HEK293 (cell line): ENCODE data around the gene KLC3.

Experiments used
- CTCF ChIA-PET: fragments of 350-600 bp; formaldehyde crosslinking; extraction: SDS; loops from one replicate; lab custom pipeline; 2021; ENCODE audit warnings: antibody characterized with exemption; lab: Yijun Ruan, JAX
- POLR2A ChIA-PET: fragments of 300-600 bp; formaldehyde crosslinking; extraction: SDS; loops from one replicate; lab custom pipeline; 2020; ENCODE audit warnings: antibody characterized with exemption, inconsistent platforms; lab: Yijun Ruan, JAX
- H3K27ac ChIP-seq: fragments of 200-500 bp; sonication (Bioruptor generic); 2 replicates; pipeline ENCODE4 v1.5.1; 2014; ENCODE audit warnings: low read depth, low read length, control low read depth, inconsistent platforms; ENCODE audit errors: extremely low read depth
- H3K36me3 ChIP-seq, 2 experiments: fragments of 200-500 bp in 1 of 2; sonication (Bioruptor generic) in 1 of 2; 1 replicate in 1 of 2; 2 replicates in 1 of 2; pipeline ENCODE4 v1.5.1; 2014 to 2017; ENCODE audit warnings: inconsistent platforms in 2 of 2, low read length in 2 of 2; ENCODE audit not compliant: control insufficient read depth in 2 of 2, insufficient read depth in 1 of 2
- H3K4me1 ChIP-seq: fragments of 200-500 bp; sonication (Bioruptor generic); 2 replicates; pipeline ENCODE4 v1.5.1; 2014; ENCODE audit warnings: mild to moderate bottlenecking, low read length, inconsistent platforms; ENCODE audit not compliant: control insufficient read depth, insufficient read depth
- H3K4me3 ChIP-seq: 2 replicates; pipeline ENCODE4 v1.5.1; 2011; ENCODE audit warnings: low read depth, mild to moderate bottlenecking, control low read depth, low read length, moderate library complexity
- H3K9me3 ChIP-seq: fragments of 200-500 bp; sonication (Bioruptor generic); 2 replicates; pipeline ENCODE4 v1.5.1; 2014; ENCODE audit warnings: low read depth, low read length, inconsistent platforms; ENCODE audit not compliant: control insufficient read depth, insufficient read depth
- BCL11A ChIP-seq: fragments of 450-650 bp; formaldehyde crosslinking; IDR thresholded peaks from 2 replicates; pipeline ENCODE4 v1.5.1; 2016; ENCODE audit warnings: low read depth, missing biosample characterization, missing genetic modification characterization
- EGR2 ChIP-seq: fragments of 450-650 bp; formaldehyde crosslinking; IDR thresholded peaks from 2 replicates; pipeline ENCODE4 v1.5.1; 2016; ENCODE audit warnings: low read depth, missing biosample characterization, missing genetic modification characterization
- GFI1B ChIP-seq: fragments of 450-650 bp; formaldehyde crosslinking; IDR thresholded peaks from 2 replicates; pipeline ENCODE4 v1.5.1; 2016; ENCODE audit warnings: missing biosample characterization, missing genetic modification characterization
- GLIS2 ChIP-seq: fragments of 450-650 bp; formaldehyde crosslinking; IDR thresholded peaks from 2 replicates; pipeline ENCODE4 v1.5.1; 2016; ENCODE audit warnings: missing biosample characterization, missing genetic modification characterization
- HOXC10 ChIP-seq: sonication (generic); formaldehyde crosslinking; IDR thresholded peaks from 2 replicates; pipeline ENCODE4 v1.8.1; 2023; ENCODE audit warnings: mild to moderate bottlenecking, missing genetic modification reagents
- KLF1 ChIP-seq: fragments of 450-650 bp; formaldehyde crosslinking; IDR thresholded peaks from 2 replicates; pipeline ENCODE4 v1.5.1; 2016; ENCODE audit warnings: missing biosample characterization, missing genetic modification characterization
- PRDM1 ChIP-seq: fragments of 450-650 bp; formaldehyde crosslinking; IDR thresholded peaks from 2 replicates; pipeline ENCODE4; 2016; ENCODE audit warnings: missing biosample characterization, missing genetic modification characterization
- SP3 ChIP-seq: fragments of 450-650 bp; formaldehyde crosslinking; IDR thresholded peaks from 2 replicates; pipeline ENCODE4 v1.5.1; 2016; ENCODE audit warnings: missing biosample characterization, missing genetic modification characterization
- SP7 ChIP-seq: fragments of 450-650 bp; formaldehyde crosslinking; IDR thresholded peaks from 2 replicates; pipeline ENCODE4 v1.5.1; 2016; ENCODE audit warnings: missing biosample characterization, missing genetic modification characterization
- ZBTB48 ChIP-seq: fragments of 450-650 bp; formaldehyde crosslinking; IDR thresholded peaks from 2 replicates; pipeline ENCODE4 v1.5.1; 2016; ENCODE audit warnings: missing biosample characterization, missing genetic modification characterization
- ZBTB49 ChIP-seq: fragments of 450-650 bp; formaldehyde crosslinking; IDR thresholded peaks from 2 replicates; pipeline ENCODE4 v1.5.1; 2016; ENCODE audit warnings: missing biosample characterization, missing genetic modification characterization, low read depth
- ZFP41 ChIP-seq: fragments of 450-650 bp; formaldehyde crosslinking; IDR thresholded peaks from 2 replicates; pipeline ENCODE4 v1.5.1; 2016; ENCODE audit warnings: missing biosample characterization, missing genetic modification characterization, borderline replicate concordance
- ZNF112 ChIP-seq: fragments of 450-650 bp; formaldehyde crosslinking; IDR thresholded peaks from 2 replicates; pipeline ENCODE4 v1.5.0; 2017; ENCODE audit warnings: missing biosample characterization, missing genetic modification characterization
- ZNF211 ChIP-seq: fragments of 450-650 bp; formaldehyde crosslinking; IDR thresholded peaks from 2 replicates; pipeline ENCODE4 v1.5.1; 2016; ENCODE audit warnings: low read depth, missing biosample characterization, missing genetic modification characterization
- ZNF26 ChIP-seq: fragments of 450-650 bp; formaldehyde crosslinking; IDR thresholded peaks from 2 replicates; pipeline ENCODE4 v1.5.1; 2016; ENCODE audit warnings: missing biosample characterization, missing genetic modification characterization
- ZNF274 ChIP-seq, 2 experiments: fragments of 200-500 bp in 1 of 2; fragments of 450-650 bp in 1 of 2; sonication (Bioruptor generic) in 1 of 2; formaldehyde crosslinking in 1 of 2; IDR thresholded peaks; 2 replicates each; pipeline versions ENCODE4 v1.5.1 to v1.6.1; 2014 to 2016; ENCODE audit warnings: borderline replicate concordance in 1 of 2, inconsistent platforms in 1 of 2, low read length in 1 of 2, missing biosample characterization in 1 of 2, missing genetic modification characterization in 1 of 2
- ZNF292 ChIP-seq: fragments of 450-650 bp; formaldehyde crosslinking; IDR thresholded peaks from 2 replicates; pipeline ENCODE4 v1.5.1; 2016; ENCODE audit warnings: low read depth, missing biosample characterization, missing genetic modification characterization, borderline replicate concordance
- ZNF302 ChIP-seq: fragments of 450-650 bp; formaldehyde crosslinking; IDR thresholded peaks from 2 replicates; pipeline ENCODE4 v1.5.1; 2016; ENCODE audit warnings: missing biosample characterization, missing genetic modification characterization, low read depth
- ZNF48 ChIP-seq: fragments of 450-650 bp; formaldehyde crosslinking; IDR thresholded peaks from 2 replicates; pipeline ENCODE4 v1.5.1; 2016; ENCODE audit warnings: missing biosample characterization, missing genetic modification characterization
- ZNF530 ChIP-seq: fragments of 450-650 bp; formaldehyde crosslinking; IDR thresholded peaks from 2 replicates; pipeline ENCODE4 v1.5.1; 2016; ENCODE audit warnings: low read depth, missing biosample characterization, missing genetic modification characterization
- ZNF560 ChIP-seq: fragments of 450-650 bp; formaldehyde crosslinking; IDR thresholded peaks from 2 replicates; pipeline ENCODE4 v1.5.1; 2017; ENCODE audit warnings: missing biosample characterization, missing genetic modification characterization, borderline replicate concordance
- ZNF600 ChIP-seq: fragments of 450-650 bp; formaldehyde crosslinking; IDR thresholded peaks from 2 replicates; pipeline ENCODE4 v1.5.1; 2016; ENCODE audit warnings: missing biosample characterization, missing genetic modification characterization
- ZNF621 ChIP-seq: fragments of 450-650 bp; formaldehyde crosslinking; IDR thresholded peaks from 2 replicates; pipeline ENCODE4 v1.5.1; 2017; ENCODE audit warnings: missing biosample characterization, missing genetic modification characterization
- ZNF664 ChIP-seq: fragments of 450-650 bp; formaldehyde crosslinking; IDR thresholded peaks from 2 replicates; pipeline ENCODE4 v1.5.1; 2016; ENCODE audit warnings: missing biosample characterization, missing genetic modification characterization
- ZNF670 ChIP-seq: fragments of 450-650 bp; formaldehyde crosslinking; IDR thresholded peaks from 2 replicates; pipeline ENCODE4 v1.5.1; 2016; ENCODE audit warnings: missing biosample characterization, missing genetic modification characterization, low read depth
- ZNF677 ChIP-seq: fragments of 450-650 bp; IDR thresholded peaks from 2 replicates; pipeline ENCODE4 v1.5.0; 2018; ENCODE audit warnings: missing biosample characterization, mild to moderate bottlenecking, missing genetic modification characterization, moderate library complexity
- ZNF76 ChIP-seq: fragments of 450-650 bp; formaldehyde crosslinking; IDR thresholded peaks from 2 replicates; pipeline ENCODE4; 2016; ENCODE audit warnings: low read depth, missing biosample characterization, missing genetic modification characterization, borderline replicate concordance
- ZNF768 ChIP-seq: fragments of 450-650 bp; formaldehyde crosslinking; IDR thresholded peaks from 2 replicates; pipeline ENCODE4 v1.5.1; 2018; ENCODE audit warnings: missing biosample characterization, mild to moderate bottlenecking, missing genetic modification characterization
- ZSCAN16 ChIP-seq: fragments of 450-650 bp; formaldehyde crosslinking; IDR thresholded peaks from 2 replicates; pipeline ENCODE4 v1.5.1; 2016; ENCODE audit warnings: missing biosample characterization, missing genetic modification characterization
- ZSCAN5A ChIP-seq: fragments of 450-650 bp; formaldehyde crosslinking; IDR thresholded peaks from 2 replicates; pipeline ENCODE4 v1.5.1; 2016; ENCODE audit warnings: missing biosample characterization, missing genetic modification characterization

Gene KLC3

GRCh38 chr19:45336696-45337251 lies 3.8 kb upstream of the KLC3 start:
- CTCF ChIA-PET = interaction anchor here (0.6 to 2.8 kb wide), 3 partner anchors 17 to 433 kb away, joined by 3 to 15 read pairs (median 9); no protein-coding TSS in a partner anchor
- no peak overlapping the region for H3K27ac ChIP-seq
- no peak overlapping the region for H3K4me3 ChIP-seq
- H3K4me1 ChIP-seq = no peaks in the 10 kb centered on the region
- no peaks in the 10 kb centered on the region for H3K9me3 ChIP-seq
- TF ChIP-seq ZNF768 (tag by site-specific recombination) (no peak), ZNF302 (no peak), SP3 (tag by site-specific recombination) (no peak), HOXC10 (no peak), ZNF560 (no peak), ZNF677 (no peak), ZNF664 (tag by site-specific recombination) (no peak; the same call in 1 of the 2 replicates), ZNF274 (IDR thresholded peaks at IDR 0.05; ENCODE audit: low read length) (no peak), ZNF274 (tag by site-specific recombination; IDR thresholded peaks at IDR 0.05; ENCODE audit: borderline replicate concordance) (no peak), ZSCAN16 (no peak), ZBTB48 (tag by site-specific recombination) (no peak), BCL11A (tag by site-specific recombination) (no peak), ZNF112 (tag by site-specific recombination) (no peak), PRDM1 (tag by site-specific recombination) (no peak), ZSCAN5A (tag by site-specific recombination) (no peak), ZNF26 (tag by site-specific recombination) (no peak), ZNF48 (tag by site-specific recombination) (no peak)
- no peaks in the 10 kb centered on the region for H3K36me3 ChIP-seq
- POLR2A ChIA-PET = interaction anchor here (0.5 to 1.3 kb wide), 2 partner anchors 158 to 297 kb away, joined by 3 to 4 read pairs; partner anchors contain the start of gene BLOC1S3

GRCh38 chr19:45339629-45340028 lies 921 bp upstream of the KLC3 start:
- POLR2A ChIA-PET = interaction anchor here (0.5 to 1.1 kb wide), 2 partner anchors 10 to 248 kb away, joined by 3 read pairs; no protein-coding TSS in a partner anchor
- H3K36me3 ChIP-seq = no peaks in the 10 kb centered on the region; a peak in 1 of 3 replicates

GRCh38 chr19:45340899-45341453 lies 426 bp downstream of the KLC3 start:
- Histone ChIP-seq H3K36me3 (no peaks in the 10 kb centered on the region; a peak in 1 of 3 replicates), H3K4me1 (no peaks in the 10 kb centered on the region), H3K27ac (no peak overlapping the region; the same call in 1 of the 2 replicates), H3K4me3 (peak overlapping the region; percentile 52), H3K9me3 (no peaks in the 10 kb centered on the region)
- ChIA-PET POLR2A (interaction anchor here (0.9 kb wide), 2 partner anchors 15 to 25 kb away, joined by 3 read pairs; no protein-coding TSS in a partner anchor), CTCF (interaction anchor here (0.6 to 3.4 kb wide), 4 partner anchors 11 to 617 kb away, joined by 3 to 12 read pairs (median 8); no protein-coding TSS in a partner anchor)
- TF ChIP-seq KLF1 (tag by site-specific recombination) = peak; percentile 93
- no peak for TF ChIP-seq ZNF530 (tag by site-specific recombination)
- peak; percentile 57 for TF ChIP-seq GLIS2 (tag by site-specific recombination)
- no peak for TF ChIP-seq ZBTB49
- TF ChIP-seq EGR2 (tag by site-specific recombination) = no peak
- TF ChIP-seq ZNF600 (tag by site-specific recombination) = no peak
- 0 out of 2 replicates have a peak, but pooled peaks have one; percentile 13 for TF ChIP-seq ZNF76 (tag by site-specific recombination)
- no peak for TF ChIP-seq ZNF621 (tag by site-specific recombination)
- TF ChIP-seq ZFP41 = no peak
- TF ChIP-seq ZNF211 (tag by site-specific recombination) = 0 out of 2 replicates have a peak, but pooled peaks have one; percentile 13

More at GRCh38 chr19:45339629-45340028, 921 bp upstream of the KLC3 start:
- Histone ChIP-seq H3K9me3 (no peaks in the 10 kb centered on the region), H3K27ac (no peak overlapping the region), H3K4me3 (no peak overlapping the region), H3K4me1 (no peaks in the 10 kb centered on the region)
- TF ChIP-seq GFI1B (no peak), ZNF292 (tag by site-specific recombination) (no peak), ZNF670 (tag by site-specific recombination) (no peak), SP7 (no peak)
- CTCF ChIA-PET = interaction anchor here (0.6 to 3.4 kb wide), 29 partner anchors 13 to 616 kb away, joined by 3 to 15 read pairs (median 5); partner anchors contain the start of genes BLOC1S3, CLASRP, PPP1R37 and TRAPPC6A
